ENCODE measurements around the gene HNRNPUL1.

GRCh38 chr19:41352609-41353465 lies 88.7 kb downstream of the HNRNPUL1 start:
- TF ChIP-seq CTCF (IDR thresholded peaks at IDR 0.05; ENCODE audit: low read length) = peak; percentile 70
- TF ChIP-seq EZH2 (optimal IDR thresholded peaks at IDR 0.05; ENCODE audit: low read depth, low read length) = no peak
- no peak for TF ChIP-seq EZH2phosphoT487 (IDR thresholded peaks at IDR 0.05; ENCODE audit: low read length)

All from MM.1S (cell line).